Hepatocyte (in vitro differentiated cells): ENCODE measurements around the gene CHD9.

Source experiments
- EZH2 ChIP-seq: fragments of 200-600 bp; sonication (generic); IDR thresholded peaks from 2 replicates; pipeline ENCODE4 v1.6.1; 2016; ENCODE audit warnings: antibody characterized with exemption, mild to moderate bottlenecking, borderline replicate concordance
- EZH2phosphoT487 ChIP-seq: fragments of 200-600 bp; sonication (generic); IDR thresholded peaks from one replicate; pipeline ENCODE4 v1.6.1; 2018; ENCODE audit warnings: antibody characterized with exemption, mild to moderate bottlenecking, low read depth, moderate library complexity; ENCODE audit not compliant: unreplicated experiment, severe bottlenecking
- TF ChIP-seq, protein P1 (sequence below): fragments of 200-600 bp; sonication (generic); IDR thresholded peaks from 2 replicates; pipeline ENCODE4 v1.5.1; 2016; ENCODE audit warnings: antibody characterized with exemption, mild to moderate bottlenecking; ENCODE audit not compliant: poor library complexity

DNA sequence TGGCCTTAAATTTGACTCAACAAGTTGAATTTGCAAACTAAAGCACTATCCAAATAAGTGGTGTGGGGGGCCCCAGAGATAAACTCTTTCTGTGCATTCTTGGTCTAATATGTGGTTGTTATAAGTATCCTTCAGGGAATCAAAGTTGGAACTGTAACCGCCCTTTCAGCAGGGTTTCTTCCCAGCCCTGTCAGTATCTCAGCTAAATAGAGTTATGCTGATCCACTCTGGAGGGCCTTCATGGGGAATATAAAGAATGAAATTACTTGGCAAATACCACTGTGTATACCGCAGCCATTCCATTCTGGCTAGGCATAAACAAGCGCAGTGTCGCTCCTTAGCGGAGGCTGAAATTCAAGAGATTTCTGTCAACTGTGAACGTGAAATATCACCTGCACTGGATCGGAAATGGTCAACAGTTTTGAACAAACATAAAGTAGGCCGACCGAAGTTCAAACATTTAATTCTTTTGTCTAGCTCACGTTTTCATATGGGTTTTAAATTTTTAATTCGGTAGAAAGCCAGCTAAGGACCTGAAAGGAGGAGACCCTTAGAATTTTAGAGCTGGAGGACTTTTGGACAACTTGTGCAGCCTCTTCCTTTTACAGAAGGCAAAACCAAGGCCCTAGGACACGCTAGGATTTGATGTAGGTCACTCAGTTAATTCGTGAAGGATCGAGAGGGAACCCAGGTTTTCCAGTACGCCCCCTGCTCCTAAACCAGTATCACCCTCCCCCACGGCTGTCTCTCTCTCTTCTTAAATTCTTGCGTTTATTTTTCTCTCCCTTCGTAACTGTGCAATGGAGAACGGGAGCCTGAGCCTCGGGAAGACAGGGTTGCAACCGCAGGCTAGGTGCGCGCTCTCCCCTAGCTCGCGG lies 74.7 kb downstream of the CHD9 start:
- TF ChIP-seq, protein P1, sequence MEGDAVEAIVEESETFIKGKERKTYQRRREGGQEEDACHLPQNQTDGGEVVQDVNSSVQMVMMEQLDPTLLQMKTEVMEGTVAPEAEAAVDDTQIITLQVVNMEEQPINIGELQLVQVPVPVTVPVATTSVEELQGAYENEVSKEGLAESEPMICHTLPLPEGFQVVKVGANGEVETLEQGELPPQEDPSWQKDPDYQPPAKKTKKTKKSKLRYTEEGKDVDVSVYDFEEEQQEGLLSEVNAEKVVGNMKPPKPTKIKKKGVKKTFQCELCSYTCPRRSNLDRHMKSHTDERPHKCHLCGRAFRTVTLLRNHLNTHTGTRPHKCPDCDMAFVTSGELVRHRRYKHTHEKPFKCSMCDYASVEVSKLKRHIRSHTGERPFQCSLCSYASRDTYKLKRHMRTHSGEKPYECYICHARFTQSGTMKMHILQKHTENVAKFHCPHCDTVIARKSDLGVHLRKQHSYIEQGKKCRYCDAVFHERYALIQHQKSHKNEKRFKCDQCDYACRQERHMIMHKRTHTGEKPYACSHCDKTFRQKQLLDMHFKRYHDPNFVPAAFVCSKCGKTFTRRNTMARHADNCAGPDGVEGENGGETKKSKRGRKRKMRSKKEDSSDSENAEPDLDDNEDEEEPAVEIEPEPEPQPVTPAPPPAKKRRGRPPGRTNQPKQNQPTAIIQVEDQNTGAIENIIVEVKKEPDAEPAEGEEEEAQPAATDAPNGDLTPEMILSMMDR: peak; percentile 5
- no peak for TF ChIP-seq EZH2
- TF ChIP-seq EZH2phosphoT487: no peak
